ENCODE results near the gene SPOCK2.

DNA sequence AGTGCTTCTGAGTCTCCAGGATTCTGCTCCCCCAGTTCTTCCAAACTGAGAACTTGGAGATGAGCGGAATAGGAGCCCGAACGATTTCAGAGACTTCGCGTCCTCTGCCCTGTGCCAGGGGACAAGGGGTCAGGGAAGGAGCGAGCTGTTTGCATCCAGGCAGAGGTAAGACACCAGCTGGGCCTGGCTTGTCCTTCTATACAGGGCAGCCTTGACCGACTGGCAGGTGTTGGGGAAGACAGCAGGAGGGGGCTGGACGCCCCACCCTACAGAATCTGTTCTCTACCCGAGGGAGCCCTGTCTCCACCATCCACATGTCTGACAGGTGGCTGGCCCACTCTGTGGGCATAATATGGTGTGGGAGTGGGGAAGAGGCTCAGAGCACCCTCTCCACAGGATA, 7.1 kb downstream of the SPOCK2 start:
- TF ChIP-seq, protein P1, sequence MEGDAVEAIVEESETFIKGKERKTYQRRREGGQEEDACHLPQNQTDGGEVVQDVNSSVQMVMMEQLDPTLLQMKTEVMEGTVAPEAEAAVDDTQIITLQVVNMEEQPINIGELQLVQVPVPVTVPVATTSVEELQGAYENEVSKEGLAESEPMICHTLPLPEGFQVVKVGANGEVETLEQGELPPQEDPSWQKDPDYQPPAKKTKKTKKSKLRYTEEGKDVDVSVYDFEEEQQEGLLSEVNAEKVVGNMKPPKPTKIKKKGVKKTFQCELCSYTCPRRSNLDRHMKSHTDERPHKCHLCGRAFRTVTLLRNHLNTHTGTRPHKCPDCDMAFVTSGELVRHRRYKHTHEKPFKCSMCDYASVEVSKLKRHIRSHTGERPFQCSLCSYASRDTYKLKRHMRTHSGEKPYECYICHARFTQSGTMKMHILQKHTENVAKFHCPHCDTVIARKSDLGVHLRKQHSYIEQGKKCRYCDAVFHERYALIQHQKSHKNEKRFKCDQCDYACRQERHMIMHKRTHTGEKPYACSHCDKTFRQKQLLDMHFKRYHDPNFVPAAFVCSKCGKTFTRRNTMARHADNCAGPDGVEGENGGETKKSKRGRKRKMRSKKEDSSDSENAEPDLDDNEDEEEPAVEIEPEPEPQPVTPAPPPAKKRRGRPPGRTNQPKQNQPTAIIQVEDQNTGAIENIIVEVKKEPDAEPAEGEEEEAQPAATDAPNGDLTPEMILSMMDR (optimal IDR thresholded peaks at IDR 0.05 in 1 of 3, IDR thresholded peaks at IDR 0.05 in 1 of 3, conservative IDR thresholded peaks at IDR 0.05 in 1 of 3; ENCODE audit: extremely low read depth in 1 of 3, insufficient read depth in 2 of 3, low read length in 3 of 3), result no peak
- no peak for TF ChIP-seq EZH2 (IDR thresholded peaks at IDR 0.05; ENCODE audit: low read length)
